Activated CD4-positive, alpha-beta T cell treated with anti-CD3 and anti-CD28 coated beads, Interleukin-2, amount 50 U/mL, for 16 hours (primary cell): Measurements from ENCODE around the gene PARP3.
"Not testable (repeated sequence)": the region's sequence is repeated elsewhere in the genome, so short reads cannot be mapped to it uniquely, and the experiment has no call there.

Experiments
- DNase-seq: peaks from one replicate; pipeline ENCODE4 v3.0.0-alpha.2; 2020

PARP3 gene

DNA sequence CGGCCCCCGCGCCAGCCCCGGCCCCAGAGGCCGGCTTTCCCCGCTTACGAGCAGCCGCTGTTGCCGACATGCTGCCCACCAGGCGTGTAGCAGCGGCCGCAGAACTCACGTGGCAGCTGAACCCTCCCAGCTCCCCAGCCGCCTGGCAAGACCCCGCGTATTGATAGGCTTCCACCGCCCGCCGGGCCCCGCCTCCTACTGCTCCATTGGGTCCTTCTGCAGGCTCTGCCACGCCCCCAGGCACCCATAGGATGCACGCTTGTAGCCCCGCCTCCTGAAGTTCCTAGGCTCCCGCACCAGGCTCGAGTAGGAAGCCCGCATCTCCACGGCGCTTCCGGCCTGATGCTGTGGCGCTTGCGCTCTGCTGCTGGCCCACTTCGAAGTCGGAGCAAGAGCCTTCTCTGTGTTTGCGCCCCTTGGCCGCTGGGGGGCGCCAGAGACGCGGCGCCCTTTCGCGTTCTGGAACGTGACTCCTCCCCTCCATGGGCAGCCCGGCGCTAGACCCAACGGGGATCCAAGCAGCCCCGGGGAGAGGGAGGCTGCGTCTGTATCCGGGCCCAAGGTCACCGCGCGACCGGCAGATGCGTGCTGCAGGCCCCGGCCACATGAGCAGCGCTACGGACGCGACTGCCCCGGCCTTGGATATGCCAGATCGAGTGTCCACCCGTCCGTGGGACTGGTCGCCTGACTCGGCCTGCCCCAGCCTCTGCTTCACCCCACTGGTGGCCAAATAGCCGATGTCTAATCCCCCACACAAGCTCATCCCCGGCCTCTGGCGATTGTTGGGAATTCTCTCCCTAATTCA, at the start of gene PARP3, which contains the start of gene RRP9:
TSS of gene PARP3 (plus strand) at position 566 of the 805 bp plus-strand sequence. CDS start 993 bp downstream, outside the sequence.
TSS of gene RRP9 (minus strand) at position 107 of the 805 bp plus-strand sequence. CDS start at position 70, 37 bp downstream.
- peak; percentile 100 for DNase-seq

- no peak for DNase-seq
These were observed 47.8 kb upstream of the PARP3 start for GRCh38 chr3:51894391-51894790.

DNA sequence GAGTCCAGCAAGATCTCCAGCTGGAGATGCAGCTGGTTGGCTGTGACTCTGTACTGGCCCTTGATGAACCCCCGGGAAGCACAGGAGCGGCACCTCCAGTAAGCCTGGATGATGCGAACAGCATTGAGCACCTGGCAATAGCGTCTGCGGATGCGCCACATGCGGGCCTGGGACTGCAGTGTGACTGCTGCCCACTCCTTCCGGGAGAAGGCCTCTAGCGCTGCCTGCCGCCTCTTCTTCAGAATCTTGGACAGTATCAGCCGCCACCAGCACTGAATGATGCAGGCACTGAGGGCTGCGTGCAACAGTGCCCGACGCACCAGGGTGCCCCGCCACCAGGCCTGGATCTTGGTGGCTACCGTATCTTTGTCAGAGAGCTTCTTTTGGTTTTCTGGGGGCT, 47.2 kb upstream of the PARP3 start:
- DNase-seq: no peak

- DNase-seq: no peak
These were observed 45.4 kb upstream of the PARP3 start for GRCh38 chr3:51896607-51897305.

GRCh38 chr3:51897391-51897790, 44.8 kb upstream of the PARP3 start:
- no peak for DNase-seq

- DNase-seq: peak; percentile 20
These were observed 42.1 kb upstream of the PARP3 start for GRCh38 chr3:51900043-51900442.

- peak; percentile 94 for DNase-seq
These were observed 39.8 kb upstream of the PARP3 start for GRCh38 chr3:51902361-51902760.

DNA sequence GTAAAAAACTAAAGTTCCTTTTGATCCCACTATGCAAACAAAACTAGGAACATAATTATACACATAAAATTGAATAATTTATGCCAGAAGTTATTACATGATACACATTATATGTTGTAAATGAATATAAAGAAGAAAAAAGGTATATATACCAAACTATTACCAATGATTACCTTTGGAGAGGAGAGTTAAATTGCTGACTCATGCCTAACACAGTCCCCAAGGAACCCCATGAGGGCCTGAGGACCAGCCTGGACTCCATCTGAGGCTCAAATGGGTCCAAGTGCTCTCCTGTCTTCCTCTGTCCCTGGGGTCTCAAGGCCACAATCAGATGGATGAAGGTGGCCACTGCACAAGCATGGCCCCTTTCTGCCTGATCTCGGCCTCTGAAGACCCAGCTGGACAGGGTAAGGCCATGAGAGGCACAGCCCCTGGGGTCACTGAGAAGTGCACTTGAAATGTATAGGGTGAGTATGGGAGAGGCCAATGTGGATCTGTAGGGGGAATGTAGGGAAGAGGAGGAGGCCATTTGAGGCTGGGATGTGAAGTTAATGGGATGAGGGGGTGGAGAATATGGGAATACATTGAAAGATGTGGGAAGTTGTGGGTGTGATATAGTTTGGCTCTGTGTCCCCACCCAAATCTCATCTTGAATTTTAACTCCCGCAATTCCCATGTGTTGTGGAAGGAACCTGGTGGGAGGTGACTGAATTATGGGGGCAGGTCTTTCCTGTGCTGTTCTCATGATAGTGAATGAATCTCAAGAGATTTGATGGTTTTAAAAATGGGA, 37.9 kb upstream of the PARP3 start:
- DNase-seq: no peak

- no peak for DNase-seq
These were observed 34.1 kb upstream of the PARP3 start for GRCh38 chr3:51908026-51908425.

DNA sequence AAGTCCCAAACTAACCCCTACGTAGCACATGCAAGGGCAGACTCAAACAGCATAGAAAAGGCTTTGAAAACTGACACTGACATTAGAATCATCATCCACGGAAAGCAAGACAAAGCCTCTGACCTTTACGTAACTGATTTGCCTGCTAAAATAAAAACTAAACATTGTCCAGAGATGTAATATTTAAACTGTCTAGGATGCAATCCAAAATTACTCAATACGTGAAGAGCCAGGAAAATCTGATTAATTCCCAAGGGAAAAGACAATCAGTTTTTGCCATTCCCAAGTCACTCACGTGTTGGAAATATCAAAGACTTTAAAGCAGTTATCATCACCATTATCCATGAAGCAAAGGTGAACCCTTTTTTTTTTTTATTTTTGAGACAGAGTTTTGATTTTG, 25.7 kb upstream of the PARP3 start:
- DNase-seq: no peak

- no peak for DNase-seq
These were observed 21.0 kb upstream of the PARP3 start for GRCh38 chr3:51921081-51921578.

GRCh38 chr3:51927061-51927977, 14.8 kb upstream of the PARP3 start:
- DNase-seq: no peak

DNA sequence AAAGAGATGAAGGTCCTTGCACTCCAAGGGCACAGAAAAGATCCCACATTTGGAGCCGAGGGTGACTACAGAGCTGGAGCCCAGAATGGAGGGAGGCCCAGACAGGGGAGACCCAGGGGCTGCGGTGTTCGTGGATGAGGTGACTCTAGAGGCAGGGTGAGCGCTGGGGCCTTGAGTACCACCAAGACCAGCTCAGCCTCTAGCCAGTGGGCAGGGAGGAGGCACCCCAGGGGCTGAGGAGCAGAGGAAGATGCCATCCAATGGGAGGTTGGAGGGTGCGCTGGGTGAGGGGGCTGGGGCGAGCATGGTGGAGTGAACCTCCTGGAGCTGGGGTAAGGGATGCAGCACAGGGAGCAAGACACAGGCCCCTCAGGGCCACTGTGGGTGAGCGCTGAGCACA, 13.7 kb upstream of the PARP3 start:
- no peak for DNase-seq

DNA sequence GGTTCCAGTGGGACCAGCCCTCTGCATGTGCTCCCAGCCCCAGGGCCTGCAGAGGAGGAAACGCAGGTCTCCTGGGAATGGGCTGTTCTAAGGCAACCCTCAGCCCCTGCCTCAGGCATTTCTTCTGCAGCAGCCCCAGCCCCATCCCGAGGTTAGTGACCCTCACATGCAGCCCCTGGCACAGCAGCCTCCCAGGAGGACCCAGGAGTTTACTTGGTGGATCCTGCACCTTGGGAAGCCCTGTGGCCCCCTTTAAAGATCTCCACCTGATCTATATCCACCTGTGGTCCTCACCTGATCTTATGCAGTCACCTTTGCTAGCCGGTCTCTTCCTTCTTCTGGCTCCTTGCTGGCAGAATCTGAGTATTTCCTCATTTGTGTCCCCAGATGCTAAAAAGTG, 13.2 kb upstream of the PARP3 start:
- not testable (repeated sequence) for DNase-seq

- DNase-seq: no peak
These were observed 12.7 kb upstream of the PARP3 start for GRCh38 chr3:51929420-51930003.

DNA sequence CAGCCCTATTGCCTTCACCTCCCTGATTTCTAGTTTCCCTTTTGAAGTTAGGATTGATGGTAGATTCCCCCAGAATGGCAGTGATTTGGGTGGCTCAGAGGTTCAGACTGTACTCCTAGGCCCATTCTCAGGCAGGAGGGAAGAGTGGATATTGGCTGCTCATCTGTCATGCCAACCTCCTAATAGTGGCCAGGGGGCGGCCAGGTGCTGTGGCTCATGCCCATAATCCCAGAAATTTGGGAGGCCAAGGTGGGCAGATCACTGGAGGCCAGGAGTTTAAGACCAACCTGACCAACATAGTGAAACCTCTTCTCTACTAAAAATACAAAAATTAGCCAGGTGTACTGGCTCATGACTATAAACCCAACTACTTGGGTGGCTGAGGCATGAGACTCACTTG, 11.7 kb upstream of the PARP3 start:
- DNase-seq: no peak

GRCh38 chr3:51931756-51932155, 10.4 kb upstream of the PARP3 start:
- no peak for DNase-seq

DNA sequence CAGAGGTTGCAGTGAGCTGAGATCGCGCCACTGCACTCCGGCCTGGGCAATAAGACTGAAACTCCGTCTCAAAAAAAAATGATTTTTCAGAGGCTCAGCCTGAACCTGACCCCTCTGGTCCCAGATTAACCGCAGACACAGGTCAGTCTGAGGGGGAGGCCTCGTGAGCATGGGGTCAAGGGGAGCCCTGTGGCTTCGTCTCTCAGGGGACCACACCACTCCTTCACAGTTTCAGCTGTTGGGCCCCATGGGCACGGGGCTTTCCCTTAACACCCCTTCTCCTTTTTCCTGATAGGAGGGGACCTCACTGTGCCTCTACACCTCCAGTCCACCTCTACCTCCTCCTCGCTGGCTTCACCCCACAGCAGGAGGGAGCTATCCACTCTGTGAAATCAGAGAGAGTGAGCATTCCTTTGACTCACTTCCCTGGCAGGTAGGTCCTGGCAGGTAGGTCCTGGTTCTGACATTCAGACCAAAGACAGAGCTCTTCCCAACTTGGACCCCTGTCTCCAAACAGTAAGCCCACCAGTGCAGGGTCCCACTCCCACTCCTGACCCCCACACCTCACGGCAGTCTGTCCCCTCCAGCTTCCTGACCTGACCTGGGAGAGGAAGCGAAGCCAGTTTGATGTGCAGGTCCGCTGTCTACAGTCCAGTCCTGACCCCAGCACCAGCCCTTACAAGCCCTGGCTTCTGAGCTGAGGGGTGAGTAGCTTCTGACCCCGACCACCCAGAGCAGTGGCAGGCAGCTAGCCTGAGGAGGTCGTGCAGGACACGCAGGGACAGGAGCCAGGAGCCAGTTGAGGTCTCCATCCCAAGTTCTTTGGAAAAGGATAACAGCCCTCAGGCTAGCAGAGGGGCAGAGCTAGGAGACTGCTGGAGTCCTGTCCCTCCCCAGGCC, 9.4 kb upstream of the PARP3 start:
- DNase-seq: no peak

DNA sequence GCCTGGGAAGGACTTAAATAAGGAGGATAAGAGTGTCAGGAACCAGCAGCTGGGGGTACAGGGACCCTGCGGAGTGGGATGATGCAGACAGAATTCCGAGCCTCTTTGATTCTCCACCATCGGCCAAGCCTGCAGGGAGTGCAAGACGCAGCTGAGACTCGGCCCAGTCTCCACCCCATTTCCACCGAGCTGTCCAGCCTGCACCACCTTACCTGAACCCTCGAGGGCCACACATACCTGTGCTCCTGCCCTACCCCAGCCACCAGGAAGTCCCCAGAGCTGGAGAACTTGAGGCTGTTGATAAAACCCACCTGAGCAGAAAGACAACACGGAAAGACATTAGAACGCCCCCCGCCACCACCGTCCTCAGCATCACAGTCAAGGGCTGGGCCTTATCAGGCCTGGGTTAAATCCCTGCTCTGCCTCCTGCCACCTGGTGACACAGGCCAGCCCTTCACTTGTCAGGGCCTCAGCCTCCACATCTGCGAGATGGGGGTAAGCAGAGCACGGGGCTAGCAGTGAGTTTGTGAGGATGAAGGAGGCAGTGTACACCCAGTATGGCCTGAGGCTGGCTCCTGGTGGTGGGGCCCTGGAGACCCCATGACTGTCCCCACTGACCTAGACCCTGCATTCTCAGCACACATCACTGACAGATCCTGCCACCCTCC, 8.6 kb upstream of the PARP3 start:
- no peak for DNase-seq
